Spleen (tissue), 11 donors: Measurements from ENCODE around the gene OSER1. TPM values are rescaled to one million over a fixed set of nuclear protein-coding genes. Genes with fewer than 3 reads are reported as not detected.
"Not testable (repeated sequence)": the region's sequence is repeated elsewhere in the genome, so short reads cannot be mapped to it uniquely, and the experiment has no call there.

Experiments used
- DNase-seq: peaks from one replicate; pipeline ENCODE4 v3.0.0-alpha.2; 2020
- H3K27ac ChIP-seq, 8 donors: fragments of 200-600 bp; sonication (generic) in 7 of 8; 1 replicate in 4 of 8; 2 replicates in 4 of 8; pipeline versions ENCODE4 v1.5.0 to v1.8.0; 2016 to 2021; ENCODE audit warnings: inconsistent platforms in 4 of 8, mild to moderate bottlenecking in 4 of 8, moderate library complexity in 1 of 8
- H3K27me3 ChIP-seq, 7 donors: fragments of 200-600 bp; sonication (generic) in 6 of 7; replicated peaks in 1 of 7; 1 replicate in 4 of 7; 2 replicates in 3 of 7; pipeline versions ENCODE4 v1.5.0 to v1.8.0; 2016 to 2021; ENCODE audit warnings: inconsistent platforms in 3 of 7, mild to moderate bottlenecking in 1 of 7
- H3K36me3 ChIP-seq, 6 donors: fragments of 200-600 bp; sonication (generic) in 5 of 6; 1 replicate in 4 of 6; 2 replicates in 2 of 6; pipeline versions ENCODE4 v1.5.0 to v1.8.0; 2016 to 2021; ENCODE audit warnings: inconsistent platforms in 2 of 6
- H3K4me1 ChIP-seq, 6 donors: fragments of 200-600 bp; sonication (generic) in 5 of 6; 1 replicate in 3 of 6; 2 replicates in 3 of 6; pipeline versions ENCODE4 v1.5.0 to v1.8.0; 2016 to 2021; ENCODE audit warnings: inconsistent platforms in 3 of 6
- H3K4me3 ChIP-seq, 8 donors: fragments of 200-600 bp; sonication (generic) in 7 of 8; 1 replicate in 4 of 8; 2 replicates in 4 of 8; pipeline versions ENCODE4 v1.5.0 to v1.8.0; 2016 to 2021; ENCODE audit warnings: inconsistent platforms in 4 of 8, mild to moderate bottlenecking in 4 of 8, moderate library complexity in 2 of 8
- H3K9me3 ChIP-seq, 8 donors: fragments of 200-600 bp; sonication (generic) in 7 of 8; 1 replicate in 4 of 8; 2 replicates in 4 of 8; pipeline versions ENCODE4 v1.5.0 to v1.8.0; 2016 to 2021; ENCODE audit warnings: inconsistent platforms in 4 of 8
- POLR2A ChIP-seq, 3 donors: fragments of 450-650 bp; IDR thresholded peaks; one replicate each; pipeline ENCODE4 v1.5.1; 2017; ENCODE audit warnings: antibody characterized with exemption in 3 of 3, mild to moderate bottlenecking in 1 of 3
- POLR2AphosphoS5 ChIP-seq, 3 donors: sonication (generic); formaldehyde crosslinking; IDR thresholded peaks; one replicate each; pipeline ENCODE4 v1.5.1; 2017; ENCODE audit warnings: antibody characterized with exemption in 3 of 3
- WGBS, 5 donors: extraction: QIAGEN DNeasy Blood & Tissue Kit in 3 of 5; methylation state at CpG; one replicate each; pipeline versions ENCODE4 v1.1.5 to v1.1.7; 2013 to 2018; 5-methylcytosine and 5-hydroxymethylcytosine counted together
- intact Hi-C: fragments of 100-400 bp; cut with DNase I; formaldehyde crosslinking; loops from one replicate; pipeline ENCODE4 v1.15.0; 2023; ENCODE audit warnings: low total_unique reads
- polyA plus RNA-seq, 3 donors: library from polyadenylated mRNA; stranded (reverse); fragments of 200-250 nt; gene quantifications; one replicate each; pipeline ENCODE4 v1.2.1, GENCODE V29; 2013
- total RNA-seq, 7 donors: library from RNA; depleted of rRNA in 3 of 7; stranded (reverse); fragments of >200 nt in 3 of 7; fragmentation: NEBNext Ultra II Directional in 4 of 7; extraction: Animal tissue kit (Norgen Biotek cat#: 25700) in 4 of 7; gene quantifications; one replicate each; pipeline versions ENCODE4 v1.1.0 to v1.2.1, GENCODE V29; 2016 to 2021
- TF ChIP-seq, protein P1 (sequence below), 11 experiments: fragments of 200-600 bp in 7 of 11; fragments of 450-650 bp in 4 of 11; sonication (generic) in 4 of 11; IDR thresholded peaks in 8 of 11; conservative IDR thresholded peaks in 3 of 11; 1 replicate in 7 of 11; 2 replicates in 4 of 11; pipeline versions ENCODE4 v1.4.0 to v1.8.0; 2016 to 2021; ENCODE audit warnings: antibody characterized with exemption in 11 of 11, inconsistent platforms in 4 of 11, mild to moderate bottlenecking in 1 of 11
- donor health status: healthy with polysubstance abuse.
- donor health status: DM: no; HTN: no; CAD: no; lungs with moderate emphysema.
- donor health status: DM: no; HTN: no; CAD: no.
- donor health status: Bipolar disorder and iron deficiency.
- donor health status: healthy.
- donor health status: DM: no; HTN: no; CAD: no.
- donor health status: DM: yes; HTN: yes; CAD: no.

Gene OSER1
- total and polyA plus RNA-seq, 10 donors: 28.5 to 47.0 (median 38.2) TPM

DNA sequence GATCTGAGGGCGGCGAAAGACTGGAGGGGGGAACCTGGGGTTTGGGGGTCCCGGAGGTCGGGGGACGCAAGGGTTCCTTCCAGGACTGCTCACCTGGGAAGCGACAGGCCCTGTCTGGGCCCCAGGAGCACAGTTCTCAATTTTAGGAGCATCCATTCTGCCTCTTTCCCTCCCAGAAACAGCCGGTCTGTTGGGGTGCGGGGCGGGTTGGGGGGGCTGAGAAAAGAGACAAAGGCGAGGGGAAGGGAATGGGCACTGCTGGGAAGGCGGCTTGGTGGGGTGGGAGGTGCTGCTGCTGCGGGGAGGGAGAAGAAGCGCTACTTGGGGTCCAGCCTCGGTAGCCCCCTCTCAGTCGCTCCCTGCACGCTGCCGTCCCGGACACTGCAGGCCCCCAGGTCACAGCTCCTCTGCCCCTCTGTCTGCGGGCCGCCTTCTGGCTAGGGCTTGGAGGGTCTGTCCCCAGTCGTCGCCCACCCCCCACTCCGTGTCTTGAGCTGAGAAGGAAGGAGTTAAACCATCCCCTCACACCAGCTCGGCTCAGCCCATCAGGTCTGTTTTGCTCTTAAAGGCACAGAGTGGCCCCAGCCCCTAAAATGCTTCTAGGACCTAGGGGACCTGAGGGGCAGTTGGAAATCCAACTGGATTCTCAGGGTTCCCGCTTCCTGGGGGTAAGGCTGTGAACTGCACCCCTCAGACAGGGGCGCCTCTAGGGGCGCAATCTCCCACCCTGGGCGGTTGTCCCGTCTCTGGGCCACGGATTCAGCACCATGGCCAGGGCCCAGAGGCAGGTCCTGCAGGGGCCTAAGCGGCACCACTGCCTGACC is 37.2 kb upstream of the OSER1 start:
- Histone ChIP-seq H3K4me1 (peaks cover 0 to 14% (median 5%) of the 10 kb centered on the region in 6 donors), H3K27ac (no peak overlapping the region), H3K36me3 (no peaks in the 10 kb centered on the region), H3K9me3 (no peaks in the 10 kb centered on the region), H3K4me3 (peak overlapping the region in 1 of 8 donors; percentile 17), H3K27me3 (peaks cover 0 to 47% (median 21%) of the 10 kb centered on the region in 7 donors)
- intact Hi-C loops: no loop called here
- no peak for TF ChIP-seq POLR2A (IDR thresholded peaks at IDR 0.05)
- WGBS, 5 donors: 9 to 13% (median 10%) methylated on average over 28 to 31 of the region's 31 CpGs
- no peak for DNase-seq

DNA sequence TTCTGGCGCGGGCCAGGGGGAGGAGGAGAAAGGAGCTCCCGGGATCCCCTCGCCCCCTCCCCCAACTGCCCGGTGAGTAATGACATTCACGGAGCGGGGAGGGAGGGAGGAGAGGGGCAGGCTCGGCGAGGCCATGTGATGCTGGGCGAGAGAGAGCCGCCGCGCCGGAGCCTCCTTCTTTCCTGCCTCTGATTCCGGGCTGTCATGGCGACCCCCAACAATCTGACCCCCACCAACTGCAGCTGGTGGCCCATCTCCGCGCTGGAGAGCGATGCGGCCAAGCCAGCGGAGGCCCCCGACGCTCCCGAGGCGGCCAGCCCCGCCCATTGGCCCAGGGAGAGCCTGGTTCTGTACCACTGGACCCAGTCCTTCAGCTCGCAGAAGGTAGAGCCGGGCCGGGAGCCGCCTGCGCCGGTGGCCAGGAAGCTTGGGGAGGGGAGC is 36.6 kb upstream of the OSER1 start, which contains the start of gene GDAP1L1:
Gene GDAP1L1 (plus strand): TSS at position 178 of the 441 bp plus-strand sequence. CDS start 27 bp downstream, at position 205.
- peak within 1 kb of the TSS in 2 of 8 donors; percentile 3 to 17 for H3K4me3 ChIP-seq
- intact Hi-C loops: no loop called here
- no peaks in the 10 kb centered on the region for H3K9me3 ChIP-seq
- TF ChIP-seq POLR2AphosphoS5 (IDR thresholded peaks at IDR 0.05) (no peak), POLR2A (IDR thresholded peaks at IDR 0.05) (no peak)
- TF ChIP-seq, protein P1, sequence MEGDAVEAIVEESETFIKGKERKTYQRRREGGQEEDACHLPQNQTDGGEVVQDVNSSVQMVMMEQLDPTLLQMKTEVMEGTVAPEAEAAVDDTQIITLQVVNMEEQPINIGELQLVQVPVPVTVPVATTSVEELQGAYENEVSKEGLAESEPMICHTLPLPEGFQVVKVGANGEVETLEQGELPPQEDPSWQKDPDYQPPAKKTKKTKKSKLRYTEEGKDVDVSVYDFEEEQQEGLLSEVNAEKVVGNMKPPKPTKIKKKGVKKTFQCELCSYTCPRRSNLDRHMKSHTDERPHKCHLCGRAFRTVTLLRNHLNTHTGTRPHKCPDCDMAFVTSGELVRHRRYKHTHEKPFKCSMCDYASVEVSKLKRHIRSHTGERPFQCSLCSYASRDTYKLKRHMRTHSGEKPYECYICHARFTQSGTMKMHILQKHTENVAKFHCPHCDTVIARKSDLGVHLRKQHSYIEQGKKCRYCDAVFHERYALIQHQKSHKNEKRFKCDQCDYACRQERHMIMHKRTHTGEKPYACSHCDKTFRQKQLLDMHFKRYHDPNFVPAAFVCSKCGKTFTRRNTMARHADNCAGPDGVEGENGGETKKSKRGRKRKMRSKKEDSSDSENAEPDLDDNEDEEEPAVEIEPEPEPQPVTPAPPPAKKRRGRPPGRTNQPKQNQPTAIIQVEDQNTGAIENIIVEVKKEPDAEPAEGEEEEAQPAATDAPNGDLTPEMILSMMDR (IDR thresholded peaks at IDR 0.05 in 8 of 11, conservative IDR thresholded peaks at IDR 0.05 in 3 of 11): no peak
- H3K27ac ChIP-seq: no peak within 1 kb of the TSS
- H3K27me3 ChIP-seq: peaks cover 0 to 47% (median 21%) of the 10 kb centered on the region in 7 donors
- DNase-seq: no peak
- WGBS, 5 donors: 4 to 11% (median 6%) methylated on average over 20 to 32 of the region's 32 CpGs
- H3K36me3 ChIP-seq: no peaks in the 10 kb centered on the region
- peaks cover 0 to 14% (median 5%) of the 10 kb centered on the region in 6 donors for H3K4me1 ChIP-seq

DNA sequence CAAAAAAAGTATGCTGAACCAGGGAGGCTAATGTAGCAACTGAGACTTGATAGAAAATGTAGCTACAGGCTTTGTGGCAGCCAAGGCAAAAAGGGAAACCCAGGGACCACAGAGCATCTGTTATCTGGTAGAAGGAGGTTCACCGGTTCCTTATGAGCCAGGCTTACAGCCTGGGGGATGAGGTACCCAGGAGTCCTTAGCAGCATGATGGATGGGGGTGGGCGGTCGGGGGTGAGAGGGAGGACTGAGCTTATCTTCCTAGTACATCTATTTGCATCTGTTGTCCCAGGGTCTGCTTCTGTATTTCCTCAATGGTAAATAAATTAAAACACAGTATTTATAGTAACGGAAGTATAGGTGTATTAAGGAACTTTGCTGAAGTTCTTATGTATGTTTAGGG is 35.4 kb upstream of the OSER1 start:
- intact Hi-C loops: no loop called here
- TF ChIP-seq POLR2AphosphoS5 (IDR thresholded peaks at IDR 0.05): no peak
- TF ChIP-seq, protein P1 (IDR thresholded peaks at IDR 0.05 in 8 of 11, conservative IDR thresholded peaks at IDR 0.05 in 3 of 11): no peak
- no peak for TF ChIP-seq POLR2A (IDR thresholded peaks at IDR 0.05)
- DNase-seq: no peak
- Histone ChIP-seq H3K36me3 (no peaks in the 10 kb centered on the region), H3K4me3 (no peak overlapping the region), H3K9me3 (no peaks in the 10 kb centered on the region), H3K27ac (no peak overlapping the region), H3K27me3 (peaks cover 0 to 47% (median 21%) of the 10 kb centered on the region in 7 donors), H3K4me1 (peaks cover 0 to 14% (median 5%) of the 10 kb centered on the region in 6 donors)
- WGBS, 5 donors: 48 to 70% (median 55%) methylated on average over 4 of the region's 4 CpGs

DNA sequence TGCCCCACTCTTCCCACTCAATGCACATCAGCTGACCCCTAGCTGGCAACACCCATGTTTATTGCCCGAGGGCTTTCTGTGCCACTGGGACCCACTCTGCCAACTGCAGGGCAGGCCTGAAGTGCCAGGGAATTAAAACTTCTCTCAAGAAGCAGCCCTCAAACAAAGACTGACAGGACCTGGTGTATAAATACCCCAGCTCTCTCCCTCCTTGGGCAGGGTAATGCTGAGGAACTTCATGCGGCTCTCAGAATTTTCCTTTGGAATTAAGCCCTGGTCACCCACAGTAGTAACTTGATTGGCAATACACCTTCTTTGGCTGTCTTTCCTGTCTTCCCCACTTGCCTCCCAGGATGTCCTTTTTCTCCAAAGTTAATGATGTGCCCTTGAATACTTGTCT is 31.2 kb upstream of the OSER1 start:
- peaks cover 0 to 6% (median 1%) of the 10 kb centered on the region in 8 donors for H3K9me3 ChIP-seq
- peaks cover 0 to 7% (median under 1%) of the 10 kb centered on the region in 7 donors for H3K27me3 ChIP-seq
- intact Hi-C loops: no loop called here
- no peak for DNase-seq
- H3K4me3 ChIP-seq: no peak overlapping the region
- no peak overlapping the region for H3K27ac ChIP-seq
- H3K36me3 ChIP-seq: no peaks in the 10 kb centered on the region
- H3K4me1 ChIP-seq: peaks cover 0 to under 1% (median 0%) of the 10 kb centered on the region in 6 donors
- TF ChIP-seq POLR2AphosphoS5 (IDR thresholded peaks at IDR 0.05) (no peak), POLR2A (IDR thresholded peaks at IDR 0.05) (no peak)
- TF ChIP-seq, protein P1 (IDR thresholded peaks at IDR 0.05 in 8 of 11, conservative IDR thresholded peaks at IDR 0.05 in 3 of 11): no peak
- WGBS, 5 donors: 89 to 100% (median 94%) methylated on average over 2 of the region's 2 CpGs

DNA sequence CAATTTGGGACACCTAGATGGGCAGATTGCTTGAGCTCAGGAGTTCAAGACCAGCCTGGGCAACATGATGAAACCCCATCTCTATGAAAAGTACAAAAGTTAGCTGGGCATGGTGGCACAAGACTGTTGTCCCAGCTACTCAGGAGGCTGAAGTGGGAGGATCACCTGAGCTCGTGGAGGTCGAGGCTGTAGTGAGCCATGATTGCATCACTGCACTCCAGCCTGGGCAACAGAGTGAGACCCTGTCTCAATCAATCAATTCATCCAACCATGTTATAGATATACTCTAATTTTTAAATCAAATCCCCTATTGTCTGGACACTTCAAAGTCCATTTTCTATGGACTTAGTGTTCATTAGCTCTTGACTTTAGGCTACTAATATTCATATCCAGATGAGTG is 26.3 kb upstream of the OSER1 start:
- H3K27me3 ChIP-seq, DNase-seq, H3K4me1 ChIP-seq, intact Hi-C loops, H3K4me3 ChIP-seq, H3K36me3 ChIP-seq, H3K9me3 ChIP-seq, H3K27ac ChIP-seq: not testable (repeated sequence)
- WGBS, 5 donors: 63 to 93% (median 79%) methylated on average over 2 of the region's 2 CpGs
